ENCODE data around the gene SLC49A4.

SLC49A4 gene

GRCh38 chr3:122760453-122761271 lies 34.2 kb upstream of the SLC49A4 start:
- no peak overlapping the region for H3K27ac ChIP-seq
- TF ChIP-seq, protein P1, sequence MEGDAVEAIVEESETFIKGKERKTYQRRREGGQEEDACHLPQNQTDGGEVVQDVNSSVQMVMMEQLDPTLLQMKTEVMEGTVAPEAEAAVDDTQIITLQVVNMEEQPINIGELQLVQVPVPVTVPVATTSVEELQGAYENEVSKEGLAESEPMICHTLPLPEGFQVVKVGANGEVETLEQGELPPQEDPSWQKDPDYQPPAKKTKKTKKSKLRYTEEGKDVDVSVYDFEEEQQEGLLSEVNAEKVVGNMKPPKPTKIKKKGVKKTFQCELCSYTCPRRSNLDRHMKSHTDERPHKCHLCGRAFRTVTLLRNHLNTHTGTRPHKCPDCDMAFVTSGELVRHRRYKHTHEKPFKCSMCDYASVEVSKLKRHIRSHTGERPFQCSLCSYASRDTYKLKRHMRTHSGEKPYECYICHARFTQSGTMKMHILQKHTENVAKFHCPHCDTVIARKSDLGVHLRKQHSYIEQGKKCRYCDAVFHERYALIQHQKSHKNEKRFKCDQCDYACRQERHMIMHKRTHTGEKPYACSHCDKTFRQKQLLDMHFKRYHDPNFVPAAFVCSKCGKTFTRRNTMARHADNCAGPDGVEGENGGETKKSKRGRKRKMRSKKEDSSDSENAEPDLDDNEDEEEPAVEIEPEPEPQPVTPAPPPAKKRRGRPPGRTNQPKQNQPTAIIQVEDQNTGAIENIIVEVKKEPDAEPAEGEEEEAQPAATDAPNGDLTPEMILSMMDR (IDR thresholded peaks at IDR 0.05): no peak
- no peak for TF ChIP-seq ZFX (IDR thresholded peaks at IDR 0.05; ENCODE audit: borderline replicate concordance)

DNA sequence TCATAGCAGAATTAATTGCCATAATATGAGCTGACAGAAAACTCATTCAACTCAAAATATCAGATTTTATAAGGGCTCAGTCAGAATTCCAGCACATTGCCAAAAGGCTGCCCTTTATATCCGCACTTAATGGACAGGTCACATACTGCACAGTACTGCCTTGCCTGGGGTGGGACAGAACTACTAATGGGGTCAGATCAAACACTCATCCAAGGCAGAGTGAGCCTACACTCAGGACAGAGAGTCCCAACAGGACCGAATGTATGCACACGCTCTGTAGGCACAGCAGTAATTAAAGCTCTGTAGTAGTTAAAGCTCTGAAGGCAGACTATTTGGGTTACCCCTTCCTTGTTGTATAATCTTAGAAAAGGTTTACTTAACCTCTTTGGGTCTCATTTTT lies 28.4 kb upstream of the SLC49A4 start:
- no peak overlapping the region for H3K27ac ChIP-seq
- TF ChIP-seq ZFX (IDR thresholded peaks at IDR 0.05; ENCODE audit: borderline replicate concordance): no peak
- TF ChIP-seq, protein P1 (IDR thresholded peaks at IDR 0.05): no peak

GRCh38 chr3:122767540-122768372 lies 27.1 kb upstream of the SLC49A4 start:
- H3K27ac ChIP-seq: no peak overlapping the region
- TF ChIP-seq, protein P1 (IDR thresholded peaks at IDR 0.05): no peak
- TF ChIP-seq ZFX (IDR thresholded peaks at IDR 0.05; ENCODE audit: borderline replicate concordance): no peak

GRCh38 chr3:122770521-122771202 lies 24.2 kb upstream of the SLC49A4 start:
- no peak overlapping the region for H3K27ac ChIP-seq
- TF ChIP-seq ZFX (IDR thresholded peaks at IDR 0.05; ENCODE audit: borderline replicate concordance): no peak
- TF ChIP-seq, protein P1 (IDR thresholded peaks at IDR 0.05): no peak

DNA sequence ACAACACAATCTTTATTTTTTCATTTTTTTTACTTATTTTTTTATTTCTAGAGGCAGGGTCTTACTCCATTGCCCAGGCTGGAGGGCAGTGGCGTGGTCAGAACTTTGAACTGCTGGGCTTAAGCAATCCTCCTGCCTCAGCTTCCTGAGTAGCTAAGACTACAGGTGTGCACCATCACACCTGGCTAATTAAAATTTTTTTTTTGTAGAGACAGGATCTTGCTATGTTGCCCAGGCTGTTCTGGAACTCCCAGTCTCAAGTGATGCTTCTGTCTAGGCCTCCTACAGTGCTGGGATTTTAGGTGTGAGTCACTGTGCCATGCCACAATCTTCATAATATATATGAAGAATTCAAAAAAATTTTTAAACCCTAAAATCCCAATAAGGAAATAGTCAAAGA lies 22.0 kb upstream of the SLC49A4 start:
- no peak overlapping the region for H3K27ac ChIP-seq
- TF ChIP-seq, protein P1 (IDR thresholded peaks at IDR 0.05): no peak
- no peak for TF ChIP-seq ZFX (IDR thresholded peaks at IDR 0.05; ENCODE audit: borderline replicate concordance)

GRCh38 chr3:122773944-122774509 lies 20.8 kb upstream of the SLC49A4 start:
- no peak overlapping the region for H3K27ac ChIP-seq
- TF ChIP-seq ZFX (IDR thresholded peaks at IDR 0.05; ENCODE audit: borderline replicate concordance): no peak
- TF ChIP-seq, protein P1 (IDR thresholded peaks at IDR 0.05): no peak
